Measurements from ENCODE around the gene SLC6A18. TPM values are rescaled to one million over a fixed set of nuclear protein-coding genes. Genes with fewer than 3 reads are reported as not detected.

The SLC6A18 gene
- total and polyA plus RNA-seq, 2 of the 13 experiments (the other 11 are each of a cell fraction or from before 2014, with no cell fraction given) = not detected

DNA sequence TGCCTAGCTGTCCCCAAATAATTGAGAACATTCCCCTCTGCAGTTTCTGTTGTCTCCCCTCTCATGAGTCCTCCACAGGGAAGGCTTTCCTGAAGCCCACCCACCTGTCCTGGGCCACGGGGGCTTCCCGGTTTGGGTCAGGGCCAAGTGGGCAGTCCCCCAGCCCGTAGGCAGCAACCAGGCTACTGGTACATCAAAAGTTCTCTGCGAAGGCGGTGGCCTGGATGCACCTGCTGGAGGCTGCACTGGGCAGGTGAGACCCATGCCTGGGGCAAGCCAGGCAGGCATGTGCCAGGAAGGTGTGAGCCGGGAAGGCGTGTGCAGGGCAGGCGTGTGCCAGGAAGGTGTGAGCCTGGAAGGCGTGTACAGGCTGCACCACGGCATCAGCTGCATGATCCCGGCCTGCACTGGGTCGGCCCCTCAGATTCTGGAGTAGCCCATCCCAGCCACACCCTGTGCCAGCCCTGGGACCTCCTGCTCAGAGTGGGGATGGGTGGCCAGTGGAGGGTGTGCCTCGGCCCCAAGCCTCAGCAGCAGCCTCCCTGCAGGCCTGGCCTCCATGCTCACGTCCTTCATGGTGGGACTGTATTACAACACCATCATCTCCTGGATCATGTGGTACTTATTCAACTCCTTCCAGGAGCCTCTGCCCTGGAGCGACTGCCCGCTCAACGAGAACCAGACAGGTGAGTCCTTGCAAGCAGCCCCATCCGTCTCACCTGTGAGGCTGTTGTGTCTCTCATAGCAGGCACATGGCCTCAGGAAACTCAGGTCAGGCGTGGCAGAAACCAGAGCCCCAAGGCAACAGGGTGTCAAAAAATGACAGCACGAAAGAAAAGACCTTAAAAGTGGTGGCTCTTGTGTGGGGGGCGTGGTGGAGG lies 15.0 kb upstream of the SLC6A18 start (continued):
- TF ChIP-seq ZNF205 (CRISPR knock-in tag; IDR thresholded peaks at IDR 0.05) (no peak), KMT2B (CRISPR knock-in tag; IDR thresholded peaks at IDR 0.05) (no peak), HIVEP1 (CRISPR knock-in tag; IDR thresholded peaks at IDR 0.05) (no peak)

DNA sequence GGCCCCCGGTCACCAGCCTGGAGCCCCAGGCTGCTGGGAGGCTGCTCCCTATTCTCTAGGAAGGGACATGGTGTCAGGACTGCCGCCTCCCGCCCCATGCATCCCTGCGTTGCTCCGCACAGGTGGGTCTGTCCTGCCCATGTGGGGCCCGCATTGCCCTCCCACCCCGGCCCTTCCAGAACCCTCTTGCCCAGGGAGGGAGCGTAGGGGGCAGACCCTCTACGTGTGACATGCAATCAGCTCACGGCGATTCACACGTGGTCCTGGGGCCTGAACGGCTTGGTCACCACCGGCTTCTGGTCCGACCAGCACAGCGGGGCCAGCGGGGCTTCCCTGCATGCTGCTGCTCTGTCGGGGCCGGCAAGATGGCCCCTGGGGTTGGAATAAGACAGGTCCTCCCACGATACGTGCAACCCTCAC lies 14.3 kb upstream of the SLC6A18 start:
- Histone ChIP-seq H3K9ac (ENCODE audit: insufficient read depth, low read depth, low read length) (no peak overlapping the region), H3K4me3 (replicated peaks in 1 of 3; ENCODE audit: insufficient read depth in 1 of 3, low read depth in 2 of 3, low read length in 3 of 3) (no peak overlapping the region), H3K27me3 (ENCODE audit: control insufficient read depth in 1 of 2, insufficient read depth in 2 of 2, low read length in 2 of 2) (peaks cover 16 to 41% of the 10 kb centered on the region in 2 experiments; a peak in 4 of 5 replicates), H4K20me1 (ENCODE audit: insufficient read depth, low read length) (no peaks in the 10 kb centered on the region), H2AFZ (ENCODE audit: low read length) (no peak overlapping the region), H3K4me2 (ENCODE audit: low read depth, low read length) (no peak overlapping the region), H3K79me2 (ENCODE audit: insufficient read depth, low read length) (no peaks in the 10 kb centered on the region), H3K4me1 (ENCODE audit: insufficient read depth, low read length) (no peaks in the 10 kb centered on the region), H3K36me3 (replicated peaks in 1 of 2; ENCODE audit: control insufficient read depth in 1 of 2, insufficient read depth in 2 of 2, low read length in 2 of 2) (no peaks in the 10 kb centered on the region), H3K27ac (ENCODE audit: extremely low read length, insufficient read depth, low read length) (no peak overlapping the region), H3K9me3 (ENCODE audit: low read length) (no peaks in the 10 kb centered on the region)
- FAIRE-seq (no peak), DNase-seq (ENCODE audit: low spot score) (no peak), ATAC-seq (no peak)
- 52% methylated on average over 13 of the region's 21 CpGs for WGBS (ENCODE audit: low lambda C conversion rate)
- intact Hi-C loops (cut with micrococcal nuclease; ENCODE audit: unreplicated experiment) (no loop called here), in situ Hi-C loops (cut with HindIII; ENCODE audit: extremely low pct_ligation_motif_present, low pct_unique_long_range_greater_than_20kb) (no loop called here)
- no TSS peak for BruUV-seq (replicated peaks)
- ChIA-PET CTCF (ENCODE audit: low intra/inter-chr PET ratio, low total read pairs) (no interaction called here), POLR2A (no interaction called here)
- no peak for TF ChIP-seq ZNF607 (CRISPR knock-in tag; IDR thresholded peaks at IDR 0.05; ENCODE audit: borderline replicate concordance)
- no peak for TF ChIP-seq KDM4B (CRISPR knock-in tag; IDR thresholded peaks at IDR 0.05)

DNA sequence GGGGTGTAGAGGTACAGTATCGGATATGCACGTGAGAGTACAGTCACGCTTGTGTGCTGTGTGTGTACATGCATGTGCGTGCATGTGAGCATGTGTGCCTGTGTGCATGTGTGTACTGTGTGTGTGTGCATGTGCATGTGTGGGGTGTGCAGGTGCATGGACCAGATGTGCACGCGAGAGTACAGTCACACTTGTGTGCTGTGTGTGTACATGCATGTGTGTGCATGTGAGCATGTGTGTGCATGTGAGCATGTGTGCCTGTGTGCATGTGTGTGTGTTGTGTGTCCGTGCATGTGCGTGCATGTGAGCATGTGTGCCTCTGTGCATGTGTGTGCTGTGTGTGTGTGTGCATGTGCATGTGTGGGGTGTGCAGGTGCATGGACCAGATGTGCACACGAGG lies 13.5 kb upstream of the SLC6A18 start:
- FAIRE-seq = no peak
- POLR2A ChIA-PET = no interaction called here
- no peak for TF ChIP-seq ZSCAN9 (CRISPR knock-in tag; IDR thresholded peaks at IDR 0.05; ENCODE audit: borderline replicate concordance)
- no peak for TF ChIP-seq ZNF205 (CRISPR knock-in tag; IDR thresholded peaks at IDR 0.05)
- 0 out of 2 replicates have a peak, but pooled peaks have one; percentile 20 for TF ChIP-seq DNMT1 (CRISPR knock-in tag; IDR thresholded peaks at IDR 0.05)
- no peak for TF ChIP-seq TOE1 (CRISPR knock-in tag; IDR thresholded peaks at IDR 0.05)
- TF ChIP-seq HNRNPUL1 (IDR thresholded peaks at IDR 0.05; ENCODE audit: low read depth, low read length) = no peak
- TF ChIP-seq, protein P1, sequence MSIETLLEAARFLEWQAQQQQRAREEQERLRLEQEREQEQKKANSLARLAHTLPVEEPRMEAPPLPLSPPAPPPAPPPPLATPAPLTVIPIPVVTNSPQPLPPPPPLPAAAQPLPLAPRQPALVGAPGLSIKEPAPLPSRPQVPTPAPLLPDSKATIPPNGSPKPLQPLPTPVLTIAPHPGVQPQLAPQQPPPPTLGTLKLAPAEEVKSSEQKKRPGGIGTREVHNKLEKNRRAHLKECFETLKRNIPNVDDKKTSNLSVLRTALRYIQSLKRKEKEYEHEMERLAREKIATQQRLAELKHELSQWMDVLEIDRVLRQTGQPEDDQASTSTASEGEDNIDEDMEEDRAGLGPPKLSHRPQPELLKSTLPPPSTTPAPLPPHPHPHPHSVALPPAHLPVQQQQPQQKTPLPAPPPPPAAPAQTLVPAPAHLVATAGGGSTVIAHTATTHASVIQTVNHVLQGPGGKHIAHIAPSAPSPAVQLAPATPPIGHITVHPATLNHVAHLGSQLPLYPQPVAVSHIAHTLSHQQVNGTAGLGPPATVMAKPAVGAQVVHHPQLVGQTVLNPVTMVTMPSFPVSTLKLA (IDR thresholded peaks at IDR 0.05) = peak; percentile 95
- TF ChIP-seq, protein P2, sequence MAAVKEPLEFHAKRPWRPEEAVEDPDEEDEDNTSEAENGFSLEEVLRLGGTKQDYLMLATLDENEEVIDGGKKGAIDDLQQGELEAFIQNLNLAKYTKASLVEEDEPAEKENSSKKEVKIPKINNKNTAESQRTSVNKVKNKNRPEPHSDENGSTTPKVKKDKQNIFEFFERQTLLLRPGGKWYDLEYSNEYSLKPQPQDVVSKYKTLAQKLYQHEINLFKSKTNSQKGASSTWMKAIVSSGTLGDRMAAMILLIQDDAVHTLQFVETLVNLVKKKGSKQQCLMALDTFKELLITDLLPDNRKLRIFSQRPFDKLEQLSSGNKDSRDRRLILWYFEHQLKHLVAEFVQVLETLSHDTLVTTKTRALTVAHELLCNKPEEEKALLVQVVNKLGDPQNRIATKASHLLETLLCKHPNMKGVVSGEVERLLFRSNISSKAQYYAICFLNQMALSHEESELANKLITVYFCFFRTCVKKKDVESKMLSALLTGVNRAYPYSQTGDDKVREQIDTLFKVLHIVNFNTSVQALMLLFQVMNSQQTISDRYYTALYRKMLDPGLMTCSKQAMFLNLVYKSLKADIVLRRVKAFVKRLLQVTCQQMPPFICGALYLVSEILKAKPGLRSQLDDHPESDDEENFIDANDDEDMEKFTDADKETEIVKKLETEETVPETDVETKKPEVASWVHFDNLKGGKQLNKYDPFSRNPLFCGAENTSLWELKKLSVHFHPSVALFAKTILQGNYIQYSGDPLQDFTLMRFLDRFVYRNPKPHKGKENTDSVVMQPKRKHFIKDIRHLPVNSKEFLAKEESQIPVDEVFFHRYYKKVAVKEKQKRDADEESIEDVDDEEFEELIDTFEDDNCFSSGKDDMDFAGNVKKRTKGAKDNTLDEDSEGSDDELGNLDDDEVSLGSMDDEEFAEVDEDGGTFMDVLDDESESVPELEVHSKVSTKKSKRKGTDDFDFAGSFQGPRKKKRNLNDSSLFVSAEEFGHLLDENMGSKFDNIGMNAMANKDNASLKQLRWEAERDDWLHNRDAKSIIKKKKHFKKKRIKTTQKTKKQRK (IDR thresholded peaks at IDR 0.05; ENCODE audit: low read length) = no peak
- no peak for TF ChIP-seq SETDB1 (CRISPR knock-in tag; IDR thresholded peaks at IDR 0.05; ENCODE audit: borderline replicate concordance)

More for the DNA sequence above, 13.5 kb upstream of the SLC6A18 start:
- Histone ChIP-seq H3K4me3 (replicated peaks in 1 of 3; ENCODE audit: insufficient read depth in 1 of 3, low read depth in 2 of 3, low read length in 3 of 3) (no peak overlapping the region), H3K9ac (ENCODE audit: insufficient read depth, low read depth, low read length) (no peak overlapping the region), H3K27ac (ENCODE audit: extremely low read length, insufficient read depth, low read length) (no peak overlapping the region), H2AFZ (ENCODE audit: low read length) (no peak overlapping the region), H3K27me3 (ENCODE audit: control insufficient read depth in 1 of 2, insufficient read depth in 2 of 2, low read length in 2 of 2) (peaks cover 16 to 33% of the 10 kb centered on the region in 2 experiments; a peak in 4 of 5 replicates), H3K4me2 (ENCODE audit: low read depth, low read length) (no peak overlapping the region), H3K4me1 (ENCODE audit: insufficient read depth, low read length) (no peaks in the 10 kb centered on the region), H3K36me3 (replicated peaks in 1 of 2; ENCODE audit: control insufficient read depth in 1 of 2, insufficient read depth in 2 of 2, low read length in 2 of 2) (no peaks in the 10 kb centered on the region), H3K79me2 (ENCODE audit: insufficient read depth, low read length) (no peaks in the 10 kb centered on the region), H3K9me3 (ENCODE audit: low read length) (no peaks in the 10 kb centered on the region), H4K20me1 (ENCODE audit: insufficient read depth, low read length) (no peaks in the 10 kb centered on the region)
- CTCF ChIA-PET (ENCODE audit: low intra/inter-chr PET ratio, low total read pairs) = no interaction called here
- ATAC-seq (no peak), DNase-seq (ENCODE audit: low spot score) (no peak)
- 47% methylated on average over 9 of the region's 9 CpGs for WGBS (ENCODE audit: low lambda C conversion rate)
- no TSS peak for BruUV-seq (replicated peaks)
- intact Hi-C loops (cut with micrococcal nuclease; ENCODE audit: unreplicated experiment) (no loop called here), in situ Hi-C loops (cut with HindIII; ENCODE audit: extremely low pct_ligation_motif_present, low pct_unique_long_range_greater_than_20kb) (no loop called here)

All from HepG2 (cell line).